Naive B cell (primary cell): ENCODE measurements around the gene IQCF6. TPM values are rescaled to one million over a fixed set of nuclear protein-coding genes. Genes with fewer than 3 reads are reported as not detected.
"Not testable (repeated sequence)": the region's sequence is repeated elsewhere in the genome, so short reads cannot be mapped to it uniquely, and the experiment has no call there.

Source experiments
- ATAC-seq, 2 donors: fragments of 150-1000 bp; cut with Tn5 transposase; 2 replicates each; pipeline ENCODE4 v1.10.0; 2021; ENCODE audit warnings: low read depth in 2 of 2, mild to moderate bottlenecking in 2 of 2, moderate library complexity in 2 of 2
- DNase-seq: peaks from one replicate; pipeline ENCODE4 v3.0.0; 2022
- H3K27ac Mint-ChIP-seq, 6 donors: one replicate each; pipeline ENCODE4 v1.8.0; 2020 to 2022; ENCODE audit warnings: mild to moderate bottlenecking in 6 of 6, mixed read lengths in 6 of 6, moderate library complexity in 5 of 6, inconsistent platforms in 2 of 6
- H3K27me3 Mint-ChIP-seq, 3 donors: one replicate each; pipeline ENCODE4 v1.8.0; 2021 to 2022; ENCODE audit warnings: mixed read lengths in 3 of 3, mild to moderate bottlenecking in 1 of 3
- H3K36me3 Mint-ChIP-seq, 2 donors: one replicate each; pipeline ENCODE4 v1.8.0; 2020 to 2022; ENCODE audit warnings: mixed read lengths in 2 of 2, inconsistent platforms in 1 of 2, mild to moderate bottlenecking in 1 of 2
- H3K4me1 Mint-ChIP-seq, 3 donors: one replicate each; pipeline ENCODE4 v1.8.0; 2020 to 2022; ENCODE audit warnings: mixed read lengths in 3 of 3, inconsistent platforms in 1 of 3, mild to moderate bottlenecking in 1 of 3, moderate library complexity in 1 of 3
- H3K4me3 Mint-ChIP-seq, 8 donors: one replicate each; pipeline ENCODE4 v1.8.0; 2020 to 2022; ENCODE audit warnings: mild to moderate bottlenecking in 8 of 8, mixed read lengths in 8 of 8, moderate library complexity in 8 of 8, inconsistent platforms in 2 of 8
- H3K9me3 Mint-ChIP-seq, 7 donors: one replicate each; pipeline ENCODE4 v1.8.0; 2020 to 2022; ENCODE audit warnings: mixed read lengths in 7 of 7, mild to moderate bottlenecking in 5 of 7, inconsistent platforms in 2 of 7, moderate library complexity in 1 of 7
- polyA plus RNA-seq, 6 donors: library from polyadenylated mRNA; unstranded; fragments of 300-500 nt; fragmentation: Illumina TruSeq; gene quantifications; one replicate each; pipeline ENCODE4 v1.2.3, GENCODE V29; 2021; ENCODE audit warnings: low read depth in 6 of 6

IQCF6 gene
- polyA plus RNA-seq, 6 donors from 2014 or later: not detected

DNA sequence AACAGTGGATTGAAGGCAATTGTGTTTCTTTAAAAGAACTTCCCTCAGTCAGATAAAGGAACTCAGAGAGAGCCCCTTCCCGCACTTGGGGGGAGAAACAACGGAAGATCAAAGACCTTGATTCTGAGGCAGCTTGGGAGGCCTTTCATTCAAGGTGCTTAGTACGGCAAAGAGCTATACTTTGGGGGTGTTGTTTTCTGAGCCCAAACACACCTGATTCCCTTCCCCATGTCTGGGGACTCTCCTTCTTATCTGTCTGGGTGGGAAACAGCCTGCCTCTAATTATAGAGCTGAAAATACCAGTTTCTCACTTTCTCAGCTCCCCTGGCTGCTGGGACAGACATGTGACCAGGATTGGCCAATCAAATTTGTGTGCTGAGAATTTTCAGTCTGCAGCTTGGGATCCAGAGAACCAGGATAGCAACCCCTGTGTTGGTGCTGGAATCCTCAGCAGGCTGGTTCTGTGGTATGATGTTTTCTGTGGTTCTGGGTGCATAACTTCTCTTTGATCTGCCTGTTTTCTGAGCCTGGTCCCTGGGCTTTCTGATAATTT is 19.4 kb upstream of the IQCF6 start:
- Mint-ChIP-seq H3K9me3 (no peaks in the 10 kb centered on the region), H3K4me3 (no peak overlapping the region), H3K36me3 (no peaks in the 10 kb centered on the region), H3K27me3 (peaks cover 21 to 28% (median 27%) of the 10 kb centered on the region in 3 donors), H3K27ac (no peak overlapping the region), H3K4me1 (no peaks in the 10 kb centered on the region)
- ATAC-seq (no peak), DNase-seq (no peak)

DNA sequence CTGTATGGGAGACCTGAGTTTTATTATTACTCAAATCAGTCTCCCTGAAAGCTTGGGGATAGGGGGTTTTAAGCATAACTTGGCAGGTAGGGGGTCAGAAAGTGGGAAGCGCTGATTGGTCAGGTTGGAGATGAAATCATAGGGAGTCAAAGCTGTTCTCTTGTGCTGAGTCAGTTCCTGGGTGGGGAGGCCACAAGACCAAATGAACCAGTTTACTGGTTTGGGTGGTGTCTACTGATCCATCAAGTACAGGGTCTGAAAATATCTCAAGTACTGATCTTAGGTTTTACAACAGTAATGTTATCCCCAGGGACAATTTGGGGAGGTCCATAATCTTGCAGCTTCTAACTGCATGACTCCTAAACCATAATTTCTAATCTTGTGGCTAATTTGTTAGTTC is 17.8 kb upstream of the IQCF6 start:
- H3K4me3 Mint-ChIP-seq: no peak overlapping the region
- DNase-seq: no peak
- no peaks in the 10 kb centered on the region for H3K36me3 Mint-ChIP-seq
- peak overlapping the region in 1 of 6 donors; percentile 3 for H3K27ac Mint-ChIP-seq
- H3K27me3 Mint-ChIP-seq: peaks cover 21 to 28% (median 27%) of the 10 kb centered on the region in 3 donors
- no peaks in the 10 kb centered on the region for H3K4me1 Mint-ChIP-seq
- no peak for ATAC-seq
- H3K9me3 Mint-ChIP-seq: no peaks in the 10 kb centered on the region

DNA sequence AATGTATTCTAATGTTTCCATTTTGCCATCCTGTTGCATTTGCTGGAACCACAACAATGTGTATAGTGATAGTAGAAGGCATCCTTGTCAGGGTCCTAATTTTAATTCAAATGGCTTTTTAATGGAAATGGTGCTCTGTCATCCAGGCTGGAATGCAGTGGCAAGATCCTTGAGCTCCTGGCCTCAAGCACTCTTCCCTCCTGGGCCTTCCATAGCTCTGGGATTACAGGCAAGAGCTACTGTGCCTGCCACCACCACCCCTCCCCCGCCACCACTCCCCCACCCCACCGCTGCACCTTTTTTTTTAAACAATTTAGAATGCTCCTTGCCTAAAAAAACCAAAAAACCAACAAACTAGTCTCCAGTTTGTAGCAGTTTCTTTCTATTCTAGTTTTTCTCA is 15.2 kb upstream of the IQCF6 start:
- Mint-ChIP-seq H3K4me1 (no peaks in the 10 kb centered on the region), H3K4me3 (no peak overlapping the region), H3K9me3 (no peaks in the 10 kb centered on the region), H3K27ac (no peak overlapping the region), H3K36me3 (no peaks in the 10 kb centered on the region), H3K27me3 (peaks cover 16 to 34% (median 27%) of the 10 kb centered on the region in 3 donors)
- ATAC-seq (no peak), DNase-seq (no peak)

DNA sequence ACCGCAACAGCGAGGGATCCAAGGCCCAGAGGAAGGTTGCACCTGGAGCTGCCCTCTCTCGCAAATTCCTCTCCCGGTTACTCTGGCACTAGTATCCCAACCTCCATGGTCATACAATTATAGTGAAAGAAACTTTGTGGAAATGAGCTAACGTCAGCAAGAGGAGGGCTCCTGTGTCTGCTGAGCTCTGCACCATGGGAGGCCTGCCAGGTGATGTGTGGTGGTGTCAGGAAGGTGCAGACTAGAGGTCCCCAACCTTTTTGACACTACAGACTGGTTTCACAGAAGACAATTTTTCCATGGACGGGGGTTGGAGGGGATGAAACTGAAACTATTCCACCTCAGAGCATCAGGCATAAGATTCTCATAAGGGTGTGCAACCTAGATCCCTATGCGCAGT is 13.2 kb upstream of the IQCF6 start:
- H3K36me3 Mint-ChIP-seq: no peaks in the 10 kb centered on the region
- ATAC-seq (no peak), DNase-seq (no peak)
- no peaks in the 10 kb centered on the region for H3K9me3 Mint-ChIP-seq
- H3K27me3 Mint-ChIP-seq: peaks cover 18 to 37% (median 26%) of the 10 kb centered on the region in 3 donors
- no peak overlapping the region for H3K4me3 Mint-ChIP-seq
- H3K4me1 Mint-ChIP-seq: no peaks in the 10 kb centered on the region
- no peak overlapping the region for H3K27ac Mint-ChIP-seq

DNA sequence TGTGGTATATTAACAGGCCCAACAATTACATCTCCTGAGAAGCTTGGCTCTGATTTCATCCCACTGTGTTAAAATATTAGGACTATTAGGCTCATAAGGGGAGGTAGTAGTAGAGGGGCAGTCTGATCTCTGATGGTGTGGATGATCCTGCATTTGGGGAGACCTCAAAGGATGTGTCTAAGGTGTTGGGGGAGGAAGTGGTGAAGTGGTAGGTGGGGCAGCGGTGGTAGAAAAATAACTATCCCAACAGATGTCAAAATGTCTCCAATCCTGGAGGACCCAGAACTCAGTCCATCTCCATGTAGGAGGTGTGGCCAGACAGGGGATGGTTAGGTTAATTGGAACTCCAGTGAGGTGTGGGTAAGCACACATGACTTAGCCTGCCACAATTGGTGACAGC is 10.4 kb upstream of the IQCF6 start:
- H3K27me3 Mint-ChIP-seq: peaks cover 12 to 19% (median 15%) of the 10 kb centered on the region in 3 donors
- H3K4me1 Mint-ChIP-seq: no peaks in the 10 kb centered on the region
- no peaks in the 10 kb centered on the region for H3K9me3 Mint-ChIP-seq
- H3K36me3 Mint-ChIP-seq: no peaks in the 10 kb centered on the region
- ATAC-seq (no peak), DNase-seq (no peak)
- no peak overlapping the region for H3K4me3 Mint-ChIP-seq
- no peak overlapping the region for H3K27ac Mint-ChIP-seq

DNA sequence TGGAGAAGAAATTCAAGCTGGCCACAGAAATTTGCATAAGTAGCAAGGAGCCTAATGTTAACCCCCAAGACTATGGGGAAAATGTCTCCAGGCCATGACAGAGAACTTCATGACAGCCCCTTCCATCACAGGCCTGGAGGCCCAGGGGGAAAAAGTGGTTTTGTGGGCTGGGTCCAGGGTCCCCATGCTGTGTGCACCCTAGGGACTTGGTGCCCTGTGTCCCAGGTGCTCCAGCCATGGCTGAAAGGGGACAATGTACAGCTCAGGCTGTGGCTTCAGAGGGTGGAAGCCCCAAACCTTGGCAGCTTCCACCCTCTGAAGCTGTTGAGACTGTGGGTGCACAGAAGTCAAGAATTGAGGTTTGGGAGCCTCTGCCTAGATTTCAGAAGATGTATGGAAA is 8.5 kb upstream of the IQCF6 start:
- H3K36me3 Mint-ChIP-seq, H3K4me3 Mint-ChIP-seq, H3K9me3 Mint-ChIP-seq, H3K4me1 Mint-ChIP-seq, DNase-seq, H3K27ac Mint-ChIP-seq, ATAC-seq: not testable (repeated sequence)
- H3K27me3 Mint-ChIP-seq: peaks cover 16 to 25% (median 24%) of the 10 kb centered on the region in 3 donors

DNA sequence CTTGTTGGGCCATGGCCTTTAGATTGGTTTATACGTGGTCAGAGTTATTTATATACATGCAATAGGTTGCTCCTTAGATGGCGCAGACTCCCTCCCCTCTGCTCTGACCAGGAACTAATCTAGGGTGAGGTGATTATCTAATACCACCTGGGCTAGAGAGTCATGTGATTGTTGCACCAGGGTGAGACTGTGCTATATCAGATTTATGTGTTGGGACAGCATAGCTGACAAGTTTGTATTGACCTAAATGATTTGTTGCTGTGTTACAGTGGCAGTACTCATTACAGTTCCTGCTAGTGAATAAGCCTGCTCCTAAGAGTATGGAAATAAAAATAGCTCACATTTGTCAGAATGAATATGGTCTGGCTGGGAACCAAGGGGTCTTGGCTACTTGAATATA is 7.2 kb upstream of the IQCF6 start:
- Mint-ChIP-seq H3K9me3 (no peaks in the 10 kb centered on the region), H3K27ac (no peak overlapping the region), H3K4me1 (no peaks in the 10 kb centered on the region)

DNA sequence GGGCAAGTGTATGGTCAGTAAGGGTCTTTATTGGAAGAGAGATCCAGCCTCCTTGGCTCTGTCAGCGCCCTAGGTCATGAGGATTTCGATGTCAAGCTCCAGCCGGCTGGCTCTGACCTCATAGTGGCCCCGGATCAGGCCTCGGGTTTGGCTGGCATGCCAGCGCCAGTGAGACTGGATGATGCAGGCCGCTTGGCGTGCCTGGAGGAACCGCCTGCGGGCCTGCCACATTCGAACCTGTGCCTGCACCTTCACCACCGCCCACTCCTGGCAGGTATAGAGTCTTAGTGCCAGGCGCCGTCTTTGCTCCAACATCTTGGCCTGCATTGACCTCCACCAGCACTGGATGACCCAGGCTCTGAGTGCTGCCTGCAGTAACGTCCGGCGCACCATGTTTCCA is 483 bp downstream of the IQCF6 start:
- Mint-ChIP-seq H3K4me1 (peaks cover 0 to 6% (median 5%) of the 10 kb centered on the region in 3 donors), H3K9me3 (peaks cover 0 to 3% (median 0%) of the 10 kb centered on the region in 7 donors), H3K27ac (no peak overlapping the region), H3K27me3 (peaks cover 28 to 50% (median 43%) of the 10 kb centered on the region in 3 donors), H3K36me3 (no peaks in the 10 kb centered on the region), H3K4me3 (no peak overlapping the region)
- ATAC-seq (no peak), DNase-seq (no peak)

More for the DNA sequence above, 7.2 kb upstream of the IQCF6 start:
- Mint-ChIP-seq H3K36me3 (no peaks in the 10 kb centered on the region), H3K4me3 (no peak overlapping the region), H3K27me3 (peaks cover 16 to 25% (median 24%) of the 10 kb centered on the region in 3 donors)
- ATAC-seq (no peak), DNase-seq (no peak)

DNA sequence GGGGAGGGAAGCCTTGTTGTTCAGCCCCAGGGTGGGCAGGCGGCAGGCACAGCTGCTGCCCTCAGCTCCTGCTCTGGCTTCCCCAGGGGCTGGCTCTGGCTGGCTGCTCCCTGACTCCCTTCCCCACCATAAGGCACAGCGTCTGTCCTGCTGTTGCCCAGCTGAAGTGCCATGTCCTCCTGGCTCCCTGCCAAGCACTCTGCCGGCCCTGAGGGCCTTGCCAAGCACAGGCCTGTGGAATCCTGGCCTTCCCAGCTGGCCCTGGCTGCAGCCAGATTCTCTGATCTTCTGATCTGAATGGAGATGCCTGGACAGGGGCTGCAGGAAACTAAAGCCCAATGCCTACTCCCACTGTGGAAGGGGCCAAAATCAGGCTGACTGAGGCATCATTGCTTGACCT is 1.1 kb downstream of the IQCF6 start:
- DNase-seq: no peak
- no peak overlapping the region for H3K27ac Mint-ChIP-seq
- peaks cover 0 to 3% (median 0%) of the 10 kb centered on the region in 7 donors for H3K9me3 Mint-ChIP-seq

DNA sequence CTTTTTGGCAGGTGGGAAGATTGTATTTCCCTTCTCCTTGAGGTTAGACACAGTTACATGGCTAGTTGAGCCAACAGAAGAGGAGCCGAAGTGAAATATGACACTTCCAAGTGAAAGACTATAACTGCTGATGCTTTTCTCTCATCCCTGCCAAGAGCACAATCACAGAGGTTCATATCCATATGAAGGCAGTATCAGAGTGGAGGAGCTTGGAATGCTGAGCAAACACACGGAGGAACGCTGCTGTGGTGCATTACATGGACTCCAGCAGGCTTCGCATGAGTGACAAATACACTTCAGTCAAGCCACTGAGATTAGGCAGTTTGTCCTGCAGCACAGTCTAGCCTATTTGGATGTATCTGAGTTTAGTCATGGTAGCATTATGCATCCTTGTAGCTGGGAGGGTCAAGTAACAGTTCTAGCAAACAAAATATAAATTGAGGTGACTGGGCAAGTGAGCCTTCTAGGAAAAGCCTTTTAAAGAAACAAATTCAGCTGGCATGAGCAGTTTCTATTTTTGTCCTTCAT is 5.4 kb downstream of the IQCF6 start:
- Mint-ChIP-seq H3K4me1 (peaks cover 0 to 6% (median 5%) of the 10 kb centered on the region in 3 donors), H3K36me3 (no peaks in the 10 kb centered on the region), H3K9me3 (peaks cover 0 to 5% (median 0%) of the 10 kb centered on the region in 7 donors), H3K27me3 (peaks cover 31 to 73% (median 46%) of the 10 kb centered on the region in 3 donors), H3K4me3 (peak overlapping the region in 1 of 8 donors; percentile 60), H3K27ac (peak overlapping the region in 1 of 6 donors; percentile 76)
- ATAC-seq (no peak), DNase-seq (no peak)

More for the DNA sequence above, 1.1 kb downstream of the IQCF6 start:
- H3K4me3 Mint-ChIP-seq: no peak overlapping the region
- H3K27me3 Mint-ChIP-seq: peaks cover 32 to 56% (median 44%) of the 10 kb centered on the region in 3 donors
- H3K4me1 Mint-ChIP-seq: peaks cover 0 to 6% (median 5%) of the 10 kb centered on the region in 3 donors
- no peak for ATAC-seq
- H3K36me3 Mint-ChIP-seq: no peaks in the 10 kb centered on the region

DNA sequence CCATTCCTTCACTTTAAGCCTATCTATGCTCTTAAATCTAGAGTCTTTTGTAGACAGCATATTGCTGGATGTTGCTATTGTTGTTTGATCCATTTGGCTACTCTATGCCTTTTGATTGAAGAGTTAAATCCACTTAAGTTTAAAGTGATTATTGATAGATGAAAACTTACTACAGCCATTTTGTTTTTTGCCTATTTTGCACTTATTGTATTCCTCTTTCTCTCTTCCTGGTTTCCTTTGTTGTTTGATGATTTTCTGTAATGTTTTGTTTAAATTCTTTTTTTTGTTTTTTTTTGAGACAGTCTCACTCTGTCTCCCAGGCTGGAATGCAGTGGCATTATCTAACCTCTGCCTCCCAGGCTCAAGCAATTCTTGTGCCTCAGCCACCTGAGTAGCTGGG is 19.8 kb downstream of the IQCF6 start:
- Mint-ChIP-seq H3K36me3 (peaks cover 8 to 31% of the 10 kb centered on the region in 2 donors), H3K9me3 (peaks cover 11 to 56% (median 42%) of the 10 kb centered on the region in 7 donors), H3K27ac (no peak overlapping the region), H3K4me1 (peaks cover 0 to 4% (median 3%) of the 10 kb centered on the region in 3 donors), H3K27me3 (peaks cover 22 to 46% (median 43%) of the 10 kb centered on the region in 3 donors), H3K4me3 (no peak overlapping the region)
- DNase-seq: no peak
- no peak for ATAC-seq

DNA sequence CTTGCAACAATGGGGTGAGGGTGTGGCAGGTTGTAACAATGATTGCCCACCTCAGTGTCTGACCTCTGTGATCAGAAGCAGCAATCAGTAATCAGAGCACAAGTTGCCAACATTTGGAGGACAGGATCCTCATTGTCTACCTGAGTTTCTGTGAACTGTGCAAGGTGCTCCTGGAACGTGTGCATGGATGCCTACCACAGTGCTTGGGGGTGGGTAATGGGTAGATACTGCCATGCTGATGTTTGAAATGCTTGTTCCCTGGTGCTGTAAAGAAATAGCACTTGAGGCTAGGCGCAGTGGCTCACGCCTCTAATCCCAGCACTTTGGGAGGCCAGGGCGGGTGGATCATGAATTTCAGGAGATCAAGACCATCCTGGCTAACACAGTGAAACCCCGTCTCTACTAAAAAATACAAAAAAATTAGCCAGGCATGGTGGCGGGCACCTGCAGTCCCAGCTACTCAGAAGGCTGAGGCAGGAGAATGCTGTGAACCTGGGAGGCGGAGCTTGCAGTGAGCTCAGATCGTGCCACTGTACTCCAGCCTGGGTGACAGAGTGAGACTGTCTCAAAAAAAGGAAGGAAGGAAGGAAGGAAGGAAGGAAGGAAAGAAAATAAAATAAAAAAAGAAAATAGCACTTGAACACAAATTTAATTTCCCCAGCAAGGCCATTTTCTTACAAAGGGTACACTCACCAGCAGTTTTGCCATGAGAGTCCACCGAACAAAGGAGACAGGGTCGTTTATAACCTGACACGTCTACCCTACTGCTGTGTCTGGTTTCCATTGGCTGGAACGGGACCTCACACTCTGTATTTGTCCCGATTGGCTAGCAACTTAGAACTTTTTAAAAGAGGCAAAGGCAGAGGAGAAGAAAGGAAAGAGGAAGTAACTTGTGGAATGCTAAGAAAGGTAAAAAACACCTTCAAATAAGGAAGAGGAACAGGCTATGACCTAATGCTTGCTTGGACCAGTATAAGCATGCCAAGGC is 25.0 kb downstream of the IQCF6 start:
- Mint-ChIP-seq H3K27me3 (peaks cover 24 to 46% (median 34%) of the 10 kb centered on the region in 3 donors), H3K9me3 (peaks cover 6 to 20% (median 11%) of the 10 kb centered on the region in 7 donors), H3K36me3 (peaks cover 0 to 15% of the 10 kb centered on the region in 2 donors), H3K4me1 (peaks cover 0 to 11% (median 5%) of the 10 kb centered on the region in 3 donors)
- not testable (repeated sequence) for ATAC-seq, H3K4me3 Mint-ChIP-seq, DNase-seq, H3K27ac Mint-ChIP-seq

DNA sequence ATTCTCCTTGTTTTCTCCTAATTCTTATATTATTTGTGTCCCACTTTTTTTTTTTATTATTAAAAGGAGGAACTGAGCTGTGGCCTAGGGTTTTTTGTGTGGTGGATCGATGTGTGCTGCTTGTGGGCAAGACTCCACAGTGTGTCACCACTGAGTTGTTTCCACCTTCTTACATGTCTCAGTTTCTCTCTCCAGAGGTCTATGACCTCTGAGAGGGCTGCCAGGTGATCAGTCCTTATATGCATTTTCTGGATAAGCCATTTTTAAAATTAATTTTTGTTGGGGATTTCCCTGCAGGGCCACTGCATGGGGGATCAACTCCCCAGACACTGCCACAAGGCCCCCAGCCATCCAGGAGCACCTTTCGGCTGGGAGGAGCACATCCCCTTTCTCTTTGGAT is 27.8 kb downstream of the IQCF6 start:
- Mint-ChIP-seq H3K27me3 (peaks cover 6 to 31% (median 18%) of the 10 kb centered on the region in 3 donors), H3K4me3 (no peak overlapping the region), H3K36me3 (peaks cover 0 to 9% of the 10 kb centered on the region in 2 donors), H3K27ac (no peak overlapping the region), H3K4me1 (peaks cover 0 to 11% (median 5%) of the 10 kb centered on the region in 3 donors), H3K9me3 (peaks cover 2 to 11% (median 4%) of the 10 kb centered on the region in 7 donors)
- ATAC-seq (no peak), DNase-seq (no peak)
